Heart right ventricle (tissue), 16 donors: ENCODE data around the gene SF3A1. TPM values are rescaled to one million over a fixed set of nuclear protein-coding genes. Genes with fewer than 3 reads are reported as not detected.

Experiments
- ATAC-seq, 8 donors: fragments of 200-7000 bp; cut with Tn5 transposase; one replicate each; pipeline ENCODE4 v1.9.1; 2020; ENCODE audit warnings: mild to moderate bottlenecking in 8 of 8, moderate library complexity in 8 of 8, moderate number of reproducible peaks in 1 of 8
- DNase-seq, 2 donors: peaks; one replicate each; pipeline ENCODE4 v3.0.0-alpha.2; 2020
- H3K27ac ChIP-seq, 10 donors: fragments of 200-600 bp; sonication (generic) in 2 of 10; one replicate each; pipeline versions ENCODE4 v1.5.0 to v1.8.0; 2020 to 2022; ENCODE audit warnings: mild to moderate bottlenecking in 3 of 10
- H3K27me3 ChIP-seq, 7 donors: fragments of 200-600 bp; one replicate each; pipeline ENCODE4 v1.8.0; 2021 to 2022; ENCODE audit warnings: mild to moderate bottlenecking in 2 of 7
- H3K36me3 ChIP-seq, 9 donors: fragments of 200-600 bp; sonication (generic) in 1 of 9; one replicate each; pipeline versions ENCODE4 v1.5.0 to v1.8.0; 2020 to 2022; ENCODE audit warnings: mild to moderate bottlenecking in 2 of 9
- H3K4me1 ChIP-seq, 9 donors: fragments of 200-600 bp; sonication (generic) in 1 of 9; one replicate each; pipeline versions ENCODE4 v1.5.0 to v1.8.0; 2020 to 2022; ENCODE audit warnings: mild to moderate bottlenecking in 4 of 9
- H3K4me3 ChIP-seq, 10 donors: fragments of 200-600 bp; sonication (generic) in 2 of 10; one replicate each; pipeline versions ENCODE4 v1.5.0 to v1.8.0; 2020 to 2022; ENCODE audit warnings: mild to moderate bottlenecking in 7 of 10, moderate library complexity in 2 of 10
- H3K9me3 ChIP-seq, 11 donors: fragments of 200-600 bp in 10 of 11; sonication (generic) in 2 of 11; one replicate each; pipeline versions ENCODE4 v1.5.0 to v1.8.0; 2013 to 2022; ENCODE audit warnings: mild to moderate bottlenecking in 2 of 11, control low read depth in 1 of 11, moderate library complexity in 1 of 11
- CTCF ChIP-seq, 9 donors: fragments of 200-600 bp; sonication (generic) in 2 of 9; IDR thresholded peaks; one replicate each; pipeline versions ENCODE4 v1.5.0 to v1.8.0; 2021 to 2022; ENCODE audit warnings: antibody characterized with exemption in 9 of 9, mild to moderate bottlenecking in 5 of 9, moderate library complexity in 1 of 9
- WGBS, 2 donors: extraction: QIAGEN DNeasy Blood & Tissue Kit; methylation state at CpG; one replicate each; pipeline ENCODE4 v1.1.7; 2013; ENCODE audit warnings: inconsistent platforms in 1 of 2; 5-methylcytosine and 5-hydroxymethylcytosine counted together
- intact Hi-C, 10 donors: fragments of 100-400 bp; cut with DNase I; formaldehyde crosslinking; loops; one replicate each; pipeline versions ENCODE4 v1.11.1 to v1.14.2; 2022
- polyA plus RNA-seq, 2 donors: library from polyadenylated mRNA; stranded (reverse); fragments of 200-250 nt; gene quantifications; one replicate each; pipeline ENCODE4 v1.2.3, GENCODE V29; 2013
- total RNA-seq, 10 donors: library from RNA; stranded (reverse); fragmentation: NEBNext Ultra II Directional in 3 of 10; extraction: Animal tissue kit (Norgen Biotek cat#: 25700) in 3 of 10; gene quantifications; one replicate each; pipeline versions ENCODE4 v1.2.1 to v1.2.4, GENCODE V29; 2021 to 2023
- donor health status: Arrhythmogenic right ventricular cardiomyopathy.
- donor health status: ischemic (EF 13 %, LVEDD 7.1; RV severe dilation, severe dysfunction).
- donor health status: healthy with polysubstance abuse.
- donor health status: DM: no; HTN: yes; CAD: no.
- donor health status: DM: no; HTN: no; CAD: no.
- donor health status: ischemic (EF 25% LVEDD 6.9; RV normal size, moderate dysfunction).
- donor health status: ischemic (EF 25% LVEDD 5.7; RV mildly dilated, moderate dysfunction).
- donor health status: healthy.
- donor health status: DM: yes; HTN: yes; CAD: no.
- donor health status: Ischemic cardiomyopathy.
- donor health status: ischemic (EF 35%, LVEDD 5.7; RV mildly dilated, moderate dysfunction).
- donor health status: nonischemic (EF 11% LVEDD 7.7; RV severe dilation, severe dysfunction).
- donor health status: DM: yes; HTN: yes; CAD: no.
- donor health status: PGD.
- donor health status: ischemic (EF 29% LVEDD 5.4; RV normal size, mild dysfunction).
- donor health status: nonischemic (EF 23%, LVEDD 6.1; RV moderate dilation, normal function).

SF3A1 gene
- total and polyA plus RNA-seq, 12 donors = 13.2 to 132 (median 103) TPM

GRCh38 chr22:30282616-30283046 is 74.1 kb downstream of the SF3A1 start:
- Histone ChIP-seq H3K36me3 (peaks cover 0 to 32% (median 15%) of the 10 kb centered on the region in 9 donors), H3K4me3 (no peak overlapping the region), H3K9me3 (no peaks in the 10 kb centered on the region), H3K27ac (peak overlapping the region in 1 of 10 donors; percentile 31), H3K27me3 (no peaks in the 10 kb centered on the region), H3K4me1 (peaks cover 0 to 52% (median 7%) of the 10 kb centered on the region in 9 donors)
- 75 to 77% methylated on average over 7 of the region's 7 CpGs for WGBS, 2 donors
- ATAC-seq (no peak), DNase-seq (no peak)
- intact Hi-C loops = loop anchor here in 1 of 10 donors (10.0 kb wide), 1 partner anchor 72 kb away; the partner anchor contains the start of genes CCDC157 and SF3A1
- no peak for TF ChIP-seq CTCF (IDR thresholded peaks at IDR 0.05)

Other genes with a start within 250 kb of the SF3A1 start
- 1 to 10 TPM in 3 of 10 donors, under 1 TPM in 7; 0.17 to 8.8 (median 0.55) TPM for gene LIF, start 110.1 kb downstream of the SF3A1 start, total RNA-seq
- under 1 TPM; 0.45 to 0.51 TPM for gene LIF, start 110.1 kb downstream of the SF3A1 start, polyA plus RNA-seq
- 1 to 10 TPM in 1 of 10 donors, under 1 TPM in 7, not detected in 2; 0.20 to 2.8 (median 0.44) TPM for gene OSM, start 90.0 kb downstream of the SF3A1 start, total RNA-seq
- gene OSM, start 90.0 kb downstream of the SF3A1 start, polyA plus RNA-seq = under 1 TPM in 1 of 2 donors, not detected in 1; 0.22 TPM
- 1 to 10 TPM; 2.8 to 7.9 (median 5.4) TPM for gene CASTOR1, start 67.4 kb downstream of the SF3A1 start, total RNA-seq
- 10 to 100 TPM; 13.9 to 14.7 TPM for gene CASTOR1, start 67.4 kb downstream of the SF3A1 start, polyA plus RNA-seq
- gene TBC1D10A, start 30.0 kb downstream of the SF3A1 start, total RNA-seq = 1 to 10 TPM; 3.2 to 7.5 (median 5.6) TPM
- gene TBC1D10A, start 30.0 kb downstream of the SF3A1 start, polyA plus RNA-seq = 1 to 10 TPM; 6.9 to 9.5 TPM
- gene CCDC157, start 113 bp upstream of the SF3A1 start, total RNA-seq = 1 to 10 TPM in 3 of 10 donors, under 1 TPM in 7; 0.11 to 1.2 (median 0.85) TPM
- gene CCDC157, start 113 bp upstream of the SF3A1 start, polyA plus RNA-seq = 1 to 10 TPM in 1 of 2 donors, under 1 TPM in 1; 0.88 to 1.2 TPM
- 10 to 100 TPM in 1 of 10 donors, 1 to 10 TPM in 9; 3.4 to 10.5 (median 6.0) TPM for gene RNF215, start 30.5 kb upstream of the SF3A1 start, total RNA-seq
- gene RNF215, start 30.5 kb upstream of the SF3A1 start, polyA plus RNA-seq = 1 to 10 TPM; 4.9 to 7.2 TPM
- 1 to 10 TPM in 2 of 10 donors, under 1 TPM in 8; 0.21 to 3.7 (median 0.78) TPM for gene SEC14L2, start 40.1 kb upstream of the SF3A1 start, total RNA-seq
- 1 to 10 TPM in 1 of 2 donors, under 1 TPM in 1; 0.80 to 7.6 TPM for gene SEC14L2, start 40.1 kb upstream of the SF3A1 start, polyA plus RNA-seq
- 10 to 100 TPM in 7 of 10 donors, 1 to 10 TPM in 3; 5.9 to 31.0 (median 13.2) TPM for gene MTFP1, start 68.9 kb upstream of the SF3A1 start, total RNA-seq
- gene MTFP1, start 68.9 kb upstream of the SF3A1 start, polyA plus RNA-seq = 100 to 1,000 TPM in 1 of 2 donors, 10 to 100 TPM in 1; 50.8 to 132 TPM
- not detected for gene SEC14L3, start 115.1 kb upstream of the SF3A1 start, total RNA-seq
- gene SEC14L3, start 115.1 kb upstream of the SF3A1 start, polyA plus RNA-seq = not detected
- gene SEC14L4, start 148.8 kb upstream of the SF3A1 start, total RNA-seq = under 1 TPM in 2 of 10 donors, not detected in 8; 0.12 to 0.15 TPM
- gene SEC14L4, start 148.8 kb upstream of the SF3A1 start, polyA plus RNA-seq = not detected
- under 1 TPM in 5 of 10 donors, not detected in 5; 0.11 to 0.37 (median 0.25) TPM for gene SEC14L6, start 189.8 kb upstream of the SF3A1 start, total RNA-seq
- gene SEC14L6, start 189.8 kb upstream of the SF3A1 start, polyA plus RNA-seq = not detected
- gene GAL3ST1, start 217.8 kb upstream of the SF3A1 start, total RNA-seq = under 1 TPM in 2 of 10 donors, not detected in 8; 0.22 to 0.28 TPM
- gene GAL3ST1, start 217.8 kb upstream of the SF3A1 start, polyA plus RNA-seq = under 1 TPM; 0.29 to 0.49 TPM
- gene PES1, start 235.0 kb upstream of the SF3A1 start, total RNA-seq = 10 to 100 TPM; 16.3 to 31.3 (median 24.5) TPM
- gene PES1, start 235.0 kb upstream of the SF3A1 start, polyA plus RNA-seq = 10 to 100 TPM; 26.2 to 51.7 TPM